HL-60 (cell line): ENCODE results near the gene EVPL.
"Not testable (repeated sequence)": the region's sequence is repeated elsewhere in the genome, so short reads cannot be mapped to it uniquely, and the experiment has no call there.

Experiments
- DNase-seq, 2 experiments: peaks; one replicate each; pipeline ENCODE4 v3.0.0-alpha.2; 2010 to 2020; ENCODE audit warnings: low read depth in 1 of 2, low spot score in 1 of 2
- H3K27ac ChIP-seq: fragments of 250-450 bp; sonication (Bioruptor Pico); replicated peaks from 2 replicates; pipeline ENCODE4 v1.5.1; 2020; ENCODE audit warnings: mild to moderate bottlenecking, moderate library complexity
- H3K27me3 ChIP-seq: fragments of 250-450 bp; sonication (Bioruptor Pico); 2 replicates; pipeline ENCODE4 v1.5.1; 2021; ENCODE audit warnings: mild to moderate bottlenecking, moderate library complexity; ENCODE audit not compliant: insufficient read depth, poor library complexity, severe bottlenecking
- H3K4me3 ChIP-seq: replicated peaks from 2 replicates; pipeline ENCODE4 v1.5.1; 2011; ENCODE audit warnings: mild to moderate bottlenecking, control low read depth, low read length; ENCODE audit not compliant: insufficient read depth
- GABPA ChIP-seq: IDR thresholded peaks from 2 replicates; pipeline ENCODE4 v1.6.1; 2012; ENCODE audit warnings: low read depth
- POLR2AphosphoS5 ChIP-seq: IDR thresholded peaks from 2 replicates; pipeline ENCODE4 v1.6.1; 2012; ENCODE audit warnings: low read depth
- SPI1 ChIP-seq: IDR thresholded peaks from 2 replicates; pipeline ENCODE4 v1.6.1; 2012; ENCODE audit warnings: low read depth, mild to moderate bottlenecking, borderline replicate concordance
- TF ChIP-seq, protein P1 (sequence below): IDR thresholded peaks from one replicate; pipeline ENCODE4 v1.5.1; 2011; ENCODE audit warnings: low read length, control low read depth, inconsistent platforms; ENCODE audit not compliant: insufficient read depth
- TF ChIP-seq, protein P2 (sequence below): IDR thresholded peaks from 2 replicates; pipeline ENCODE4 v1.6.1; 2012; ENCODE audit warnings: low read depth; ENCODE audit not compliant: insufficient replicate concordance

Gene EVPL

GRCh38 chr17:76048025-76048605 is 21.0 kb upstream of the EVPL start:
- no peak for DNase-seq
- Histone ChIP-seq H3K27me3 (no peaks in the 10 kb centered on the region), H3K4me3 (no peak overlapping the region), H3K27ac (no peak overlapping the region)
- TF ChIP-seq, protein P1, sequence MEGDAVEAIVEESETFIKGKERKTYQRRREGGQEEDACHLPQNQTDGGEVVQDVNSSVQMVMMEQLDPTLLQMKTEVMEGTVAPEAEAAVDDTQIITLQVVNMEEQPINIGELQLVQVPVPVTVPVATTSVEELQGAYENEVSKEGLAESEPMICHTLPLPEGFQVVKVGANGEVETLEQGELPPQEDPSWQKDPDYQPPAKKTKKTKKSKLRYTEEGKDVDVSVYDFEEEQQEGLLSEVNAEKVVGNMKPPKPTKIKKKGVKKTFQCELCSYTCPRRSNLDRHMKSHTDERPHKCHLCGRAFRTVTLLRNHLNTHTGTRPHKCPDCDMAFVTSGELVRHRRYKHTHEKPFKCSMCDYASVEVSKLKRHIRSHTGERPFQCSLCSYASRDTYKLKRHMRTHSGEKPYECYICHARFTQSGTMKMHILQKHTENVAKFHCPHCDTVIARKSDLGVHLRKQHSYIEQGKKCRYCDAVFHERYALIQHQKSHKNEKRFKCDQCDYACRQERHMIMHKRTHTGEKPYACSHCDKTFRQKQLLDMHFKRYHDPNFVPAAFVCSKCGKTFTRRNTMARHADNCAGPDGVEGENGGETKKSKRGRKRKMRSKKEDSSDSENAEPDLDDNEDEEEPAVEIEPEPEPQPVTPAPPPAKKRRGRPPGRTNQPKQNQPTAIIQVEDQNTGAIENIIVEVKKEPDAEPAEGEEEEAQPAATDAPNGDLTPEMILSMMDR: no peak
- TF ChIP-seq, protein P2, sequence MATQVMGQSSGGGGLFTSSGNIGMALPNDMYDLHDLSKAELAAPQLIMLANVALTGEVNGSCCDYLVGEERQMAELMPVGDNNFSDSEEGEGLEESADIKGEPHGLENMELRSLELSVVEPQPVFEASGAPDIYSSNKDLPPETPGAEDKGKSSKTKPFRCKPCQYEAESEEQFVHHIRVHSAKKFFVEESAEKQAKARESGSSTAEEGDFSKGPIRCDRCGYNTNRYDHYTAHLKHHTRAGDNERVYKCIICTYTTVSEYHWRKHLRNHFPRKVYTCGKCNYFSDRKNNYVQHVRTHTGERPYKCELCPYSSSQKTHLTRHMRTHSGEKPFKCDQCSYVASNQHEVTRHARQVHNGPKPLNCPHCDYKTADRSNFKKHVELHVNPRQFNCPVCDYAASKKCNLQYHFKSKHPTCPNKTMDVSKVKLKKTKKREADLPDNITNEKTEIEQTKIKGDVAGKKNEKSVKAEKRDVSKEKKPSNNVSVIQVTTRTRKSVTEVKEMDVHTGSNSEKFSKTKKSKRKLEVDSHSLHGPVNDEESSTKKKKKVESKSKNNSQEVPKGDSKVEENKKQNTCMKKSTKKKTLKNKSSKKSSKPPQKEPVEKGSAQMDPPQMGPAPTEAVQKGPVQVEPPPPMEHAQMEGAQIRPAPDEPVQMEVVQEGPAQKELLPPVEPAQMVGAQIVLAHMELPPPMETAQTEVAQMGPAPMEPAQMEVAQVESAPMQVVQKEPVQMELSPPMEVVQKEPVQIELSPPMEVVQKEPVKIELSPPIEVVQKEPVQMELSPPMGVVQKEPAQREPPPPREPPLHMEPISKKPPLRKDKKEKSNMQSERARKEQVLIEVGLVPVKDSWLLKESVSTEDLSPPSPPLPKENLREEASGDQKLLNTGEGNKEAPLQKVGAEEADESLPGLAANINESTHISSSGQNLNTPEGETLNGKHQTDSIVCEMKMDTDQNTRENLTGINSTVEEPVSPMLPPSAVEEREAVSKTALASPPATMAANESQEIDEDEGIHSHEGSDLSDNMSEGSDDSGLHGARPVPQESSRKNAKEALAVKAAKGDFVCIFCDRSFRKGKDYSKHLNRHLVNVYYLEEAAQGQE: no peak
- TF ChIP-seq GABPA (no peak), POLR2AphosphoS5 (no peak), SPI1 (no peak)

DNA sequence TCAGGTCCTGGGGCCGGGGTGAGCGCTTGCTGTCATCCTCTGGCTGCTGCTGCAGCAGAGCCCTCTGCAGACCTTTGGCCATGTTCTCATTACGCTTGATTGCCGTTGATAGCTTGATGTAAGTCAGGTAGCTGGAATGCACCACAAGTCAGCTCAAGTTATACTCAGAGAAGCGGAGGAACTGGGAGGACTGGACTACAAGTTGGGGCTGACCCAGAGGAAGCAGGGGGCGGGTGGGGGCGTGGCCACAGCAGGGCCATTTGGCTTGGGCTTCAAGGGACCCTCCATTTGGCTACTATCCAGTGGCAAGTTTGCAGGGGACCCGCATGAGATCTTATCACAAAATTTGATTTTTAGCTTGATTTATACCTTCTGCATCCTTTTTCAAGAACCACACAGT is 19.0 kb upstream of the EVPL start:
- Histone ChIP-seq H3K4me3 (no peak overlapping the region), H3K27ac (no peak overlapping the region), H3K27me3 (no peaks in the 10 kb centered on the region)
- no peak for TF ChIP-seq SPI1
- no peak for TF ChIP-seq POLR2AphosphoS5
- no peak for TF ChIP-seq GABPA
- no peak for DNase-seq

DNA sequence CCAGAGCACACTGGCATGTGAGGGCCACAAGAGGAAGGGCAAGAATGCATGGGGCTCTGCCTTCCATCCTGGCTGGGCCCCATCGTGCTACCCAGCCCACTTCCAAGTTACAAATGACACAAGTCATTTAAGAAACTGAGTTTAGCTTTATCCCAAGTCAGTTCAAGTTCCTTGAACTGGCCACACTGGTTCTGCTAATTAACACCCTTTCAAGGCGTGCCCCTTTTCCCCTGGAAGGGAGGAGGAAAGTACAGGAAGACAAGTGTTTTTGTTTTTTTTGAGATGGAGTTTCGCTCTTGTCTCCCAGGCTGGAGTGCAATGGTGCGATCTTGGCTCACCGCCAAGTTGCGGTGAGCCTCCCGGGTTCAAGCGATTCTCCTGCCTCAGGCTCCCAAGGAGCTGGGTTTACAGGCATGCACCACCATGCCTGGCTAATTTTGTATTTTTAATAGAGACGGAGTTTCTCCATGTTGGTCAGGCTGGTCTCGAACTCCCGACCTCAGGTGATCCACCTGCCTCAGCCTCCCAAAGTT is 17.4 kb upstream of the EVPL start:
- H3K27ac ChIP-seq, DNase-seq, H3K27me3 ChIP-seq, H3K4me3 ChIP-seq: not testable (repeated sequence)

DNA sequence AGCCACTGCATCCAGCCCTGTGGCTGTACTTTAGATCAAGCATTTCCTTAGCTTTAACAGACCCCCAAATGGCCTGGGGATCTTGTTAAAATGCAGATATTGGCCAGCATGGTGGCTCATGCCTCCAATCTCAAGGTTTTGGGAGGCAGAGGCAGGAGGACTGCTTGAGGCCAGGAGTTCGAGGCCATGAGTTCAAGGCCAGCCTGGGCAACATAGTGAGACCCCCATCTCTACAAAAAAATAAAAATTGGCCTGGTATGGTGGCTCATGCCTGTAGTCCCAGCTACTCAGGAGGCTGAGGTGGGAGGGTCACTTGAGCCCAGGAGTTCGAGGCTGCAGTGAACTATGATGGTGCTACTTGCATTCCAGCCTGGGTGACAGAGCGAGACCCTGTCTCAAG is 15.8 kb upstream of the EVPL start:
- not testable (repeated sequence) for H3K4me3 ChIP-seq, H3K27me3 ChIP-seq, DNase-seq, H3K27ac ChIP-seq

DNA sequence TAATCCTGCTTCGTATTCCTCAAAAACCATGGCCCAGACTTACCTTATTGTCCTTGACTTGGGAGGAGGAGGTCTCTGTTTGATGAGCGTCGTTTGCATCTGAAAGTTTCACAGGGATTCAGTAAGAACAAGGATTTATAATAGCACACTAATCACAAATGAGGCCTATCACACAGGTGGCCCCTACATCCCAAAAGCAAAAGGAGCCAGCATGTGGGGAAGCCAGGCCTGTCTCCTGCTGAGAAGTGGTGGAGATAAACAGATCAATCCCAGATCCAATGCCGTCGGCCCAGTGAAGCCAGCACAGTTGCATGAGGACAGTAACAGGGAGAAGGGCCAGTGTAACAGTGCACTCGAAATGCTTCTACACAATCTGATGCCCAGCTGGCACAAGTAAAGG is 13.3 kb upstream of the EVPL start:
- TF ChIP-seq GABPA (no peak), SPI1 (no peak), POLR2AphosphoS5 (no peak)
- TF ChIP-seq, protein P2: no peak
- TF ChIP-seq, protein P1: no peak
- H3K27ac ChIP-seq: no peak overlapping the region

More for the DNA sequence above, 13.3 kb upstream of the EVPL start:
- no peak for DNase-seq
- Histone ChIP-seq H3K4me3 (no peak overlapping the region), H3K27me3 (no peaks in the 10 kb centered on the region)
